ENCODE results near the gene TBC1D3B.
"Not testable (repeated sequence)": the region's sequence is repeated elsewhere in the genome, so short reads cannot be mapped to it uniquely, and the experiment has no call there.

Gene TBC1D3B

DNA sequence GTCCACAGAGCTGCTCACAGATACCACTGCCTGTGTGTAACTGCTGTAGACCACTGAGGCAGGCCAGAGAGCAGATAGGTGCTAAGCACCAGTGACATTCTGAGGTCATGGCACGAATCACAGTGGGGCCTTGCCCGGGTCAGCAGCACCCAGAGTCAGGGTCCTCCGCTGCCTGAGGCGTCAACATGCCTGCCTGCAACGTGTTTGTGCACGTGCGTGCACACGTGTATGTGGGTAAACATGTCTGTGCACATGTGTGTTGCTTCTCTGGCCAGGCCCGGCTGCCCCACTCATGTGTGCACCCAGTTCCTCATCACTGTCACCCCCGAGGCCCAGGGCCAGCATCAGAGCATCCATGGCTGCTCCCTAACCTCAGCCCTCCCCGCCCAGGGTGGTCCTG is at the start of gene TBC1D3B:
Gene TBC1D3B (minus strand): TSS at position 101 of the 400 bp plus-strand sequence. CDS start 1,586 bp downstream, outside the sequence.
- not testable (repeated sequence) for DNase-seq (ENCODE audit: low spot score)

DNA sequence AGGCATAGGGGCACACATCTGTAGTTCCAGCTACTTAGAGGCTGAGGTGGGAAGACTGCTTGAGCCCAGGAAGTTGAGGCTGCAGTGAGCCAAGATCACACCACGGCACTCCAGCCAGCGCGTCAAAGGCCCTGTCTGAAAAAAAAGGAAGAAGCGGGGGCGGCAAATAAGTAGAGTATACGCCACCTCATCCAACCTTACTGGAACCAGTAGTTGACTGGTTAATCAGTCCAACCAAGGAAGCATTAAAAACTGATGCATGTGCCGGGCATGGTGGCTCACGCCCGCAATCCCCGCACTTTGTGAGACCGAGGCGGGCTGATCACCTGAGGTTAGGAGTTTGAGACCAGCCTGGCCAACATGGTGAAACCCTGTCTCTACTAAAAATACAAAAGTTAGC is 46.5 kb upstream of the TBC1D3B start:
- not testable (repeated sequence) for DNase-seq (ENCODE audit: low spot score)

DNA sequence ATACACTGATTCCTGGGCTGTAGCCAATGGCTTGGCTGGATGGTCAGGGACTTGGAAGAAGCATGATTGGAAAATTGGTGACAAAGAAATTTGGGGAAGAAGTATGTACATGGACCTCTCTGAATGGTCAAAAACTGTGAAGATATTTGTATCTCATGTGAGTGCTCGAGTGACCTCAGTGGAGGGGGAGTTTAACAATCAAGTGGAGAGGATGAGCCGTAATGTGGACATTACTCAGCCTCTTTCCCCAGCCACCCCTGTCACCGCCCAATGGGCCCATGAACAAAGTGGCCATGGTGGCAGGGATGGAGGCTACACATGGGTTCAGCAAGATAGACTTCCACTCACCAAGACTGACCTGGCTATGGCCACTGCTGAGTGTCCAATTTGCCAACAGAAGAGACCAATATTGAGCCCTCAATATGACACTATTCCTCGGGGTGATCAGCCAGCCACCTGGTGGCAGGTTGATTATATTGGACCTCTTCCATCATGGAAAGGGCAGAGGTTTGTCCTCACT is 45.2 kb upstream of the TBC1D3B start:
- not testable (repeated sequence) for DNase-seq (ENCODE audit: low spot score)

DNA sequence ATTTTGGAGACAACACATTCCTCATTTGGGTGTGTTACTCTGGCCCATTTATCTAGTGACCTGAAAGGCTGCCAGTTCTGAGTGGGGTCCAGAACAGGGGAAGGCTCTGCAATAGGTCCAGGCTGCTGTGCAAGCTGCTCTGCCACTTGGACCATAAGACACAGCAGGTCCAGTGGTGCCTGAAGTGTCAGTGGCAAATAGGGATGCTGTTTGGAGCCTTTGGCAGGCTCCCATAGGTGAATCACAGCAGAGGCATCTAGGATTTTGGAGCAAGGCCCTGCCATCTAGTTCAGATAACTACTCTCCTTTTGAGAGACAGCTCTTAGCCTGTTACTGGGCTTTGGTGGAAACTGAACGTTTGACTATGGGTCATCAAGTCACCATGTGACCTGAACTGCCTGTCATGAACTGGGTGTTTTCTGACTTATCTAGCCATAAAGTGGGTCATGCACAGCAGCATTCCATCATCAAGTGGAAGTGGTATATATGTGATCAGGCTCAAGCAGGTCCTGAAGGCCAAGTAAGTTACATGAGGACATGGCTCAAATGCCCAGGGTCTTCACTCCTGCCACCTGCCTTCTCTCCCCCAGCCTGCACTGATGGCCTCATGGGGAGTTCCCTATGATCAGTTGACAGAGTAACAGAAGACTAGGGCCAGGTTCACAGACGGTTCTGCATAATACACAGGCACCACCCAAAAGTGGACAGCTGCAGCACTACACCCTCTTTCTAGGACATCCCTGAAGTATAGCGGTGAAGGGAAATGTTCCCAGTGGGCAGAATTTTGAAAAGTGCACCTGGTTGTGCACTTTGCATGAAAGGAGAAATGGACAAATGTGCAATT is 44.5 kb upstream of the TBC1D3B start:
- DNase-seq (ENCODE audit: low spot score): not testable (repeated sequence)

DNA sequence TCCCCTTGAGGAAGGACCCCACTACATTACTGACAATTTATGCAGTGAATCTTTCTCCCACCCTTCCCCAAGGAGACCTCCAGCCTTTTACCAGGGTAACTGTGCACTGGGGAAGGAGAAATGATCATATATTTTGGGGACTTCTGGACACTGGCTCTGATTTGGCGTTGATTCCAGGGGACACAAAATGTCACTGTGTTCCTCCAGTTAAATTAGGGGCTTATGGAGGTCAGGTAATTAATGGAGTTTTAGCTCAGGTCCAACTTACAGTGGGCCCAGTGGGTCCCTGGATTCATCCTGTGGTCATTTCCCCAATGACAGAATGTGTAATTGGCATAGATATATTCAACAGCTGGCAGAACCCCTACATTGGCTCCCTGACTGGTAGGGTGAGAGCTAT is 43.1 kb upstream of the TBC1D3B start:
- not testable (repeated sequence) for DNase-seq (ENCODE audit: low spot score)

DNA sequence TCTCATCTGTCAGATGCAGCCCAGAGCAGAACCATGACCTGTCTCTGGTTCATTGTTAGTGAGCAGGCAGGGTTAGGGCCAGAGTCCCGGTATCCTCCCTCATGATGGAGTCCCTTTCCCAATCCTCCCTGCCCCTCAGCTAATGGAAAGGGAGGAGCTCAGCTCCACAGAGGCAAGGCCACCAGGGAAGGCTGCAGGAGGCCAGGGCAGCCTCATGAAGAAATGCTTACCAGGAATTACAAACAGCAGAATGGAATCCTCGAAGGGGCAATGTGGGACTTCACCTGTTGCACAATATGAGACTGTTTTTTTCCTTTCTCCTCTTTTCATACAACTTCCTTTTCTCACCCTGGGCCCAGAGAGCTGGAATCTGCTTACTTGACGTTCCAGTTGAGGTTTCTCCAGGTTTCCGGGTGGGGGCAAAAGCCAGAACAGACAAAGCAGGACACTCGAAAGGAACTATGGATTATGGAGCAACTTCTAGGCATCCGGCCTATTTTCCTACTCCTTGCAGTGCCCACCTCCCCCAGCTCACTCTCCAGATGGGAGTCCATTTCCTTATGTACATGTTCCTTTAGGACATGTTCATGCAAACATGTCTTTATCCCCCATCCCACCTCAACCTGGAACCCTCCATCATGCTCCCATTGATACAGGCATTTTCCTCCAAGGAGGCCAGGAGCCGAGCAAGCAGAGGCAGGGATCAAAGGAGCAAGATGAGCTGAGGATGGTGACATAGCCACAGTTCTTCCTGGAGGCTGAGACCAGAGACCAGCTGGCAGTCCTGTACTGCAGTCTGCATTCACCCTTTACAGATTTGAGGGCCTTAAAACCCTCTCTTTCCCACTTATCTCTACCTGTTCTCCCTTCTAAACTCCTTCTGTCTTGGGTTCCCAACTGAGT is 39.2 kb upstream of the TBC1D3B start:
- DNase-seq (ENCODE audit: low spot score): not testable (repeated sequence)

DNA sequence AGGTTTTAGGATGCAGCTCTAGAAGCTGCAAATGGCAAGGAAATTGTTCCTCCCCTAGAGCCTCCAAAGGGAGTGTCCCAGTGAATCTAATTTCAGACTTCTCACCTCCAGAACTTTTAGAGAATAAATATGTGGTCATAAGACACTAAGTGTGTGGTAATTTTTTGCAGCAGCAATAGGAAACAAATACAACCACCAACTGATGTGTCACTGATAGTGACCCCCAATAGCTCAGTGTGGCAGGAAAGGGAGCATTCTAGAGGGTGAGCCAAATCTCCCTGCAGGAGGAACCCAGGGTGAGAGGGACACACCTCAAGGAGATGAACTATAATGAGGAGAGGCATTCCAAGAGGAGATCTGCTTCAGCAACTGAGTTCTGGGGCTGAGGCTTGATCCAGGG is 38.5 kb upstream of the TBC1D3B start:
- no peak for DNase-seq (ENCODE audit: low spot score)

DNA sequence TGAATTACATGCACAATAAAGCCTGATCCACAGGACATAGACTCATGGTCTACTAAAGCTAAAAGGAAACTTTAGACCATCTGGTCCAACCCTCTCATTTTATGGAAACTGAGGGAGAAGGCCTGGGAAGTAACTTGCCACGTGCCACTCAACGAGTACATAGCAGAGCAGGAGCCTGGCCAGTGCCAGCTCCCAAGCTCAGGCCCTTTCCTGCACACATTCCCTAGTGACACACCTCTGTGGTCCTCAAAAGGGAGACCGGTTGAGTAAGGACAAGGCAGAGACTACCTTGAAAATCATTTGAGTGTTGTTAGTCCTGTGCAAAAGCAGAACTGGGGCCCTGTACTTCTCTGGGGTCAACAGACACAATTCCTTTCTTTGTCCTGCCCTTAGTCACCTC is 37.3 kb upstream of the TBC1D3B start:
- no peak for DNase-seq (ENCODE audit: low spot score)

DNA sequence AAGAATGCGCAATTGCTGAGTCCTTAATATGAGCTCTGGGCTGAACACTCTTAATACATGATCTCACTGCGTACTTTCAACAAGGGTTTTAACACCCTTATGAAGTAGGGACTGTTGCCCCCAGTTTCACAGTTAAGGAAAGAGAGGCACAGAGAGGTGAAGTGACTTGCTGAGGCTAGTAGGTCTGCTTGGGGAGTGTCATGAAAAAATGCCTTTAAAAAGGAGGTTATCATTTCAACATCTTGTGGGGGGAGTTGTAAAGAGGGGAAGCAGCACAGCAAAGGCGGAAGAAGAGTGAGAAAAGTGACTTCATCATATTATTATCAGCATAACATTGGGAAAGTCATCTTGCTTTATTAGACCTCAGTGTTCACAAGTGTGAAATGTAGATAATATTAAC is 36.5 kb upstream of the TBC1D3B start:
- DNase-seq (ENCODE audit: low spot score): no peak

DNA sequence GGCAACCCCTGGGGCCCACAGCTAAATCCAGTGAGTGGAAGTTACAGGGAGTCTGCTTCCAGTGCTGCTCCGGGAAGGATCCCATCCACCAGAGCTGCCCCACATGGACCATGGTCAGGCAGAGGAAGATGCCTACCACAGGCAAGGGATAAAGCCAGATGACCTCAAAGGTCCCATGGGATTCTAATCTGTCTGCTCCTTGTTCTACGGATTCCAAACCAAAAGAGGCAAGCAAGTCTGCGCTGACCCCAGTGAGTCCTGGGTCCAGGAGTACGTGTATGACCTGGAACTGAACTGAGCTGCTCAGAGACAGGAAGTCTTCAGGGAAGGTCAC is 35.8 kb upstream of the TBC1D3B start:
- DNase-seq (ENCODE audit: low spot score): no peak

DNA sequence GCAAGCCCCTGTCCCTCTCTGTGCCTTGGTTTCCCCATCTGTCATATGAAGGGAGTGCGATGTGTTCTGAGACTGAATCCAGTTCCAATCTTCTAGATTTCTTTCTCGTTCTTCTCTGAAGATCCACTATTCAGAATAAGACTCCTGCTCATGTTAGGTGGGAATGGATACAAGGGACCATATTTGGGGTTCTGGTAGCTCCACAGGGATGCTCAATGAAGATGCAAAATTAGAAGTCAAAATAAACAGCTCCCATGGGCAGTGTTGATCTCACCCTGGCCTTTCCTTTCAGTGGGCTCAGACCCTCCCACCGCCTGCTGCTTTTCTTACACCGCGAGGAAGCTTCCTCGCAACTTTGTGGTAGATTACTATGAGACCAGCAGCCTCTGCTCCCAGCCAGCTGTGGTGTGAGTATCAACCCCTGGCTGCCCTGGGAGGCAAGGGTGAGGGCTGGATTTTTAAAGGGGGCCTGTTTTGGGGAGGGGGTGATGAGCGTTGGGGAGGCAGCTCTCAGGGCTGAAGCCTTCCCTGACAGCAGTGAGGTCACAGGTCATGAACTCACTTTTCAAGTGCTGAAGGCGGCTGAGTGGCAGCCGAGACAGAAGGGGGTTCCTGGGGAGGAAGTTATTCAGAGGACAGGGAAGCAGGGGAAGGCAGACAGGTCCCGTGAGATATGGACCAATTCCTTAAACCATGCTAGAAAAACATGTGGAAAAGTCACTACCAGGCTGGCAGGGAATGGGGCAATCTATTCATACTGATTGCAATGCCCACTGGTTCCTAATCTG is 35.2 kb upstream of the TBC1D3B start:
- not testable (repeated sequence) for DNase-seq (ENCODE audit: low spot score)

DNA sequence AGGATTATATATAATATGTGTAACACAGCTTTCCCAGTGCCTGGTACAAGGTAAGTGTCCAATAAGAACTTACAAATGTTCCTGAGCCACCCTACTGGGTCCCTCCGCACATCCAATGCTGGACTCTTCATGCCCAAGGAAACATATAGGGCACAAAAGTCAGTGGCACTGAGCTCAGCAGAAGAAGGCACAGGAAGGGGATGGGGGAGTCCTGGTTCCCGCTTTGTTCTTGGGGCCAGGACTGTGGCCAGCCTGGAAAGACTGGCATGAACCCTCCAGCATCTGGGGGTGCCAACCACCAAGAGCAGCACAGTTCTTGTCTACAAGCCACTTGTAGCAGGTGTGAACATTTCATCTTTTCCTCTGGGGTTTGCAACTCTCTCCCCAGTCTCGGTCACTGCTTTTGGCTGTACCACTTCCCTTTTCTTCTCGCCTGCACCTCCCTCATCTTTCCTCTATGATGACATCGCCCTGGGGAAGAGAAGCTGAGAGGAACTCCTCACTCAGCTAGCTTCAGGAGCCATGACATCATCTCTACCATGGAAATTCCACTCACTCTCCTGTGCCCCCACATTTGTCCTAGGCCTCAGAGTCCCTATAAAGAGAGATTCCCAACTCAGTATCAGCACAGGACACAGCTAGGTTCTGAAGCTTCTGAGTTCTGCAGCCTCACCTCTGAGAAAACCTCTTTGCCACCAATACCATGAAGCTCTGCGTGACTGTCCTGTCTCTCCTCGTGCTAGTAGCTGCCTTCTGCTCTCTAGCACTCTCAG is 34.2 kb upstream of the TBC1D3B start, which contains the start of gene CCL4L2:
Gene CCL4L2 (plus strand): TSS at position 625 of the 773 bp plus-strand sequence.
- not testable (repeated sequence) for DNase-seq (ENCODE audit: low spot score)

DNA sequence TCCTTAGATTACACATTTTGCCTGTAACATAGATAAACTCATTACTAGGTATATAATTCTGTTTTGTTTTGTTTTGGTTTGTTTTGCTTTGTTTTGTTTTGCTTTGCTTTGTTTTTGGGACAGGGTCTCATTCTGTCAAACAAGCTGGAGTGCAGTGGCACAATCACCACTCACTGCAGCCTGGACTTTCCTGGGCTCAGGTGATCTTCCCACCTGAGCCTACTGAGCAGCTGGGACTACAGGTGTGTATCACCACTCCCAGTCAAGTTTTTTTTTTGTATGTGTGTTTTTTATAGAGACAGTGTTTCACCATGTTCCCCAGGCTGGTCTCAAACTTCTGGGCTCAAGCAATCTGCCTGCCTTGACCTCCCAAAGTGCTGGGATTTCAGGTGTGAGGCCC is 33.1 kb upstream of the TBC1D3B start:
- no peak for DNase-seq (ENCODE audit: low spot score)

DNA sequence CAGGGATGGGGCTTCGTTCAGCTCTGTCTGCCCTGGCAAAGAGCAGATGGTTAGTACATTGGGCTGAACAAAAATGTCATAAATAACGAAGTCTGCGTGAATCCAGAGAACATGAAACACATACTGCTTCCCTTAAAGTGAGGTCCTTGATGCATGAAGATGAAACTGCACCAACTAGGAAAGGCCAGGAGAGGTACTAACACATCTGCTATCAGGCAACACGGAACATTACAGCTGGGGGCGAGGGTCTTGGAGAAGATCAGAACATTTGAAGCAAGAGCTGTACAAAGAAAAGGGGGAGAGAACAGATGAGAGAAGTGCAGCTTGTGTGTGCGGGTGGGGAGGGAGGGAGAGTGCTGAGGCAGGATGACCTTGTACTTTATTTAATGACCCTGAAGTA is 30.9 kb upstream of the TBC1D3B start:
- not testable (repeated sequence) for DNase-seq (ENCODE audit: low spot score)

DNA sequence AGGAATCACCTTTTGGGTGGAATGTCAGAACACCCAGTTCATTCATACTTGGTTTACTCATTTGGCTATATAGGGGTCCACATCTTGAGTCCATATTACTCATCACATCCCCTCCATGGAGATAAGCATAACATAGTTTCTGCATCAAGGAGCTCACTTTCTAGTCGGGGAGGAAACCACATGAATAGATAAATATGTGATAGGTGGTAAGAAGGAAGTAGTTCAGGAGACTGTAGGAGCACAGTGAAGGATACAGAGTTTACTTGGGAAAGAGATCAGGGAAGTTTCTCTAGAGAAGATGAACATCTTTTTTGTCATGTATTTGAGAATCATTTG is 30.0 kb upstream of the TBC1D3B start:
- not testable (repeated sequence) for DNase-seq (ENCODE audit: low spot score)

DNA sequence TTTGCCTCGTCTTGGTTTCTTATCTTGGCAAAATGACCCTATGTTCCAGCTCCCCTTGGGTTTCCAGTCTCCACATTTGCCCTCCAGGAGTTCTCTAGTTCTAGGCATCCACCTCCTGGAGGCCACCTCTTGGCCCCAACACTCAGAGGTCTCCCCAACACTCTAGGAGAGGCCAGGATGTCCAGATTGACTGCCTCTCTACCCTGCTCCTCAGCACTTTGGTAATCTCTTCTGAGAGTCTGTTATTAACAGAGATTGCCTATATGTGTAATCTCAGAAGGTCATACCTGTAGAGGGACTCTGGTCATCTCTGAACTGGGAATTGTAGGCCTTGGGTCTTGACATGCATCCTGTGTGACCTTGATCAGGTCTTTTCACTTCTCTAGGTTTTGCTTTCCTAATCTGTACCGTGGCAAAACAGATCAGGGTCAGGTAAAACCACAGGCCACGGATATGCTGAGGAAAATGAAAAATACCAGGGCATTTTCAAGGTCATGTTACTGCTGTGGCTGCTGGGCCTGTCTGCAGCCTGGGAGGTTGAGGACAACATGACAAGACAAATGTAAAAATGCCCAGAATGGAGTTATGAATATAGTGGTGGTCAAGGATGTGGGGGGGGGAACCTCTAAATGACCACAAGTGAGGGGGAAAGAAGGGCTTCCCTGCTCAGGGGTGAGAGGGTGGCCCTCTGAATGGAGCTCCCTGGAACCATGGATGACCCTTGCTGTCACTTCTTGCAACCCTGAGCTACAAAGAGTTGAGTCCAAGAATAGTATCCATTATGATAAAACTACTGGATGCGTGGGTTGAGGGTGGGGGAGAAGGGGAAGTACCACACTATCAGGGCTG is 29.4 kb upstream of the TBC1D3B start:
- no peak for DNase-seq (ENCODE audit: low spot score)

DNA sequence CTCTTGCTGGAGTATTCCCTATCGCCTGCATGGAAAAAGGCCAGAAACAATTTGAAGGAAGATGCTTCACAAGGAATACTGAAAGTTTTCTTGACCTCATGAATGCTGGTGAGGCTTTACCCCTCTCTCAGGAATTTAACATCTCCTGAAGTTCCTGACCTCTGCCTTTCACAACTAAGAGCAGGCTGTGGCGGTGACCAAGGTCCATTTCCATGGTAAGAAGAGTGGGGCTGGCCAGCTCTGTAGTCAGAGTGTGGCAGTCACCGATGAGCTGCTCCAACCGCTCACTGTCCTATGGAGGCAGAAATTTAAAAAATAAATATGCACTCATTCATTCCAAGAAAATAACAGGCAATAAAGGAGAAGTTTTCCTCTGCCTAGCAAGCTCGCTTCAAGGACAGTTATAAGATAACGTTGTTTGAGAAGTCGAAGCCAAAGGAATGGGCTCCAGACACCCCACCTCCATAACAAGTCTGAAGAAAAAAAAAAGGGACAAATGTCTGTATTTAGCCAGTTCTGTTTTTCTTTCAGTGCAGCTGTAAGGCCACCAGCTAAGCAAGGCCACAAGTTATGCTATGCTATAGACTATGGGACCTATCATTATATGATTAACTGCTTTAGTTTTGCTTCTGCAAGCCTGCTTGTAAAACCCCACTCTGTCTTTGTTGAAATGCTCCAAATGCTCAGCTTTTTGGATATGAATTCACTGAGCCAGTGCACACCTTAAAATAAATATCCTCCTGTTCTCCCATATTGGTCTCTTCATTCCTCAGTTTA is 28.5 kb upstream of the TBC1D3B start:
- DNase-seq (ENCODE audit: low spot score): no peak

DNA sequence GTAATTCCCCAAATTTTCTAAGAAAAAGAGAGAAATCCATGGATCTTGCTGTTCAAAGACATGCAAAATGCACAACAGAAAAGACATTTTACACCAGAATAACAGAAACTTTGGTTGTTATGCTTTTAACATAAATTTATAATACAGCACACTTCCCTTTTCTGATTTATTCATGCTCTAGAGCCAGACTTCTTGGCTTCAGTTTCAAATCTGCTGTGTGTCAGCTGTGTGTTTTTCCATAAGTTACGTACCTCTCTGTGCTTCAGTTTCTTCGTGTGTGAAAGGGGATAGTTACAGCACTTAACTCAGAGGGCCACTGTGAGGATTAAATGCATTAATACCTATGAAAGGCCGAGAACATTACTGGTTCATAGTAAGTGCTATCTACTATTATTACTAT is 26.9 kb upstream of the TBC1D3B start:
- DNase-seq (ENCODE audit: low spot score): no peak

DNA sequence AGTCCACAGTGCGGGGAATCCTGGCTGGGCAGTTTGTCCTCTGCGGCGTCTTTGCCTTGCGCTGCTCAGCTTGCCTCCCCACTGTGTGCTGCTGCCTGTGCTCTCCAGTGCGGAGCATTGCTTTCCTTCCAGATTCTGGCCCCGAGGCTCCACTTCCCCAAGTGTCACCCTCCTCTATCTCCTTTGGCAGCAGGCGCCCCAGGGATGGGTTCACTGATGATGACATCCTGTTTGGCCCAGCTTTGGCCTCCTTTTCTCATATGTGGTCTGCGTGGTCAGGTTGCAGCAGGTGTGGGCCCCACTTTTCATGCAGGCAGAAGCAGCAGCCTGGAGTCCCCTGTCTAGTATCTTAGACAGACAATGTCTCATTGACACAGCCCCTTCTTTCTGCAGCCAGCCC is 25.1 kb upstream of the TBC1D3B start:
- not testable (repeated sequence) for DNase-seq (ENCODE audit: low spot score)

All from hematopoietic multipotent progenitor cell treated with erythropoietin and hydrocortisone succinate and interleukin-3 and kit ligand, for 17 days (in vitro differentiated cells).